Trophoblast cell (in vitro differentiated cells and primary cell): ENCODE data around the gene FAM184B.

ENCODE experiments used
- DNase-seq, 2 donors: peaks; one replicate each; pipeline ENCODE4 v3.0.0-alpha.2; 2016
- H2AFZ ChIP-seq: 2 replicates; pipeline ENCODE4 v1.6.1; 2013; ENCODE audit warnings: low read length, moderate library complexity, mild to moderate bottlenecking; ENCODE audit not compliant: insufficient read depth, poor library complexity
- H2AK5ac ChIP-seq: 2 replicates; pipeline ENCODE4 v1.6.1; 2013; ENCODE audit warnings: mild to moderate bottlenecking, low read length
- H2BK120ac ChIP-seq: 2 replicates; pipeline ENCODE4 v1.6.1; 2013; ENCODE audit warnings: low read length, mild to moderate bottlenecking, moderate library complexity; ENCODE audit not compliant: insufficient read depth, poor library complexity
- H2BK12ac ChIP-seq: 2 replicates; pipeline ENCODE4 v1.6.1; 2013; ENCODE audit warnings: mild to moderate bottlenecking, low read length, moderate library complexity
- H2BK5ac ChIP-seq: 2 replicates; pipeline ENCODE4 v1.6.1; 2013; ENCODE audit warnings: low read length, low read depth, moderate library complexity, mild to moderate bottlenecking; ENCODE audit not compliant: poor library complexity
- H3K14ac ChIP-seq: 2 replicates; pipeline ENCODE4 v1.6.1; 2013; ENCODE audit warnings: mild to moderate bottlenecking, low read length
- H3K18ac ChIP-seq: 2 replicates; pipeline ENCODE4 v1.6.1; 2013; ENCODE audit warnings: mild to moderate bottlenecking, low read length
- H3K23ac ChIP-seq: 2 replicates; pipeline ENCODE4 v1.6.1; 2013; ENCODE audit warnings: low read length
- H3K27ac ChIP-seq: 2 replicates; pipeline ENCODE4 v1.5.1; 2013; ENCODE audit warnings: low read depth, mild to moderate bottlenecking, inconsistent platforms, low read length, moderate library complexity
- H3K27me3 ChIP-seq: 2 replicates; pipeline ENCODE4 v1.6.1; 2013; ENCODE audit warnings: inconsistent platforms, mild to moderate bottlenecking, low read length, moderate library complexity; ENCODE audit not compliant: insufficient read depth
- H3K36me3 ChIP-seq, 2 experiments: 1 replicate in 1 of 2; 2 replicates in 1 of 2; pipeline ENCODE4 v1.6.1; 2013; ENCODE audit warnings: low read length in 2 of 2, mild to moderate bottlenecking in 2 of 2, moderate library complexity in 1 of 2; ENCODE audit not compliant: insufficient read depth in 2 of 2, control insufficient read depth in 1 of 2
- H3K4ac ChIP-seq: 2 replicates; pipeline ENCODE4 v1.6.1; 2013; ENCODE audit warnings: low read depth, mild to moderate bottlenecking, low read length, moderate library complexity
- H3K4me1 ChIP-seq, 2 experiments: 1 replicate in 1 of 2; 2 replicates in 1 of 2; pipeline ENCODE4 v1.6.1; 2013; ENCODE audit warnings: low read length in 2 of 2, mild to moderate bottlenecking in 2 of 2, moderate library complexity in 1 of 2; ENCODE audit not compliant: insufficient read depth in 2 of 2, control insufficient read depth in 1 of 2
- H3K4me2 ChIP-seq: 2 replicates; pipeline ENCODE4 v1.6.1; 2013; ENCODE audit warnings: inconsistent platforms, mild to moderate bottlenecking, low read length, moderate library complexity
- H3K4me3 ChIP-seq: 2 replicates; pipeline ENCODE4 v1.5.1; 2013; ENCODE audit warnings: mild to moderate bottlenecking, low read depth, low read length, inconsistent platforms
- H3K79me1 ChIP-seq: one replicate; pipeline ENCODE4 v1.6.1; 2013; ENCODE audit warnings: low read length
- H3K79me2 ChIP-seq: 2 replicates; pipeline ENCODE4 v1.6.1; 2013; ENCODE audit warnings: low read length, mild to moderate bottlenecking; ENCODE audit not compliant: control insufficient read depth, insufficient read depth, poor library complexity
- H3K9ac ChIP-seq: 2 replicates; pipeline ENCODE4 v1.6.1; 2013; ENCODE audit warnings: mild to moderate bottlenecking, low read length
- H3K9me3 ChIP-seq: 2 replicates; pipeline ENCODE4 v1.6.1; 2013; ENCODE audit warnings: low read depth, mild to moderate bottlenecking, control low read depth, inconsistent platforms, low read length; ENCODE audit not compliant: insufficient read depth
- H4K12ac ChIP-seq: 2 replicates; pipeline ENCODE4 v1.6.1; 2013; ENCODE audit warnings: low read depth, mild to moderate bottlenecking, low read length, moderate library complexity
- H4K8ac ChIP-seq: 2 replicates; pipeline ENCODE4 v1.6.1; 2013; ENCODE audit warnings: low read depth, mild to moderate bottlenecking, low read length, moderate library complexity
- H4K91ac ChIP-seq: one replicate; pipeline ENCODE4 v1.6.1; 2013; ENCODE audit warnings: low read depth, mild to moderate bottlenecking, low read length, moderate library complexity
- WGBS: extraction: QIAGEN DNeasy Blood & Tissue Kit; methylation state at CpG from one replicate; pipeline ENCODE4 v1.1.7; 2013; ENCODE audit warnings: missing lambda C conversion rate; ENCODE audit not compliant: insufficient read length, insufficient coverage; ENCODE audit errors: extremely low coverage; 5-methylcytosine and 5-hydroxymethylcytosine counted together

Gene FAM184B

DNA sequence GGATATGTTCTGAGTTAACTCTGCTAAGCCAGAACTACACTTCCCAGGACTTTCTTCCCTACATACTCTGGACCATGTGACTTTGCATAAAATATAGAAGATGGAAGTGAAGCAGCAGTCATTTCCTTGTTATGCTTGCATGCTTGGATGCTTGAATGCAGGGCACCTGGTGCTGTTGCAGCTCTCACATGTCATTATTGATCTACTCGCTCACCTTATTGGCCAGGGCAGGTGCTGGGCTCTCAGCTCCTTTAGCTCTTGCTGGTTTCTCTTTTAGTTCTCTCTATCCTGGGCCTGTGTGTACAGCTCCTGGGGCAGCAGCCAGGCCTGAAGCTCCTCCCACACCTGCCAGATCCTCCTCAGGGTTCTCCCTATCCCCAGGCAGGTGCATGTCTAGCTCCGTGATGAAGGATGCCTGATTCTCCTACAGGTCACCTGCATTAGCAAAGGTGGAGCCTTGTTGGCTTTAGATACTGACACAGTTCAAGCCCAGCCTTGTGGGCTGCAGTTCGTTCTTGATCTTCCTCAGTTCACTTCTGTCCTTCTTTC is 113.7 kb downstream of the FAM184B start:
- H3K18ac ChIP-seq: no peak overlapping the region
- no peak for DNase-seq
- no peak overlapping the region for H3K4ac ChIP-seq
- H3K9me3 ChIP-seq: no peaks in the 10 kb centered on the region
- no peak overlapping the region for H2BK5ac ChIP-seq
- no peaks in the 10 kb centered on the region for H3K27me3 ChIP-seq
- no peaks in the 10 kb centered on the region for H3K4me1 ChIP-seq
- H4K91ac ChIP-seq: no peak overlapping the region
- no peaks in the 10 kb centered on the region for H3K79me2 ChIP-seq
- no peak overlapping the region for H4K8ac ChIP-seq
- H2AFZ ChIP-seq: no peak overlapping the region
- H4K12ac ChIP-seq: no peak overlapping the region
- H3K23ac ChIP-seq: no peak overlapping the region
- no peak overlapping the region for H3K14ac ChIP-seq
- no peak overlapping the region for H2BK120ac ChIP-seq
- WGBS: no CpG with 5 or more reads among the region's 3 CpGs
- no peak overlapping the region for H3K4me3 ChIP-seq
- no peak overlapping the region for H3K9ac ChIP-seq
- no peak overlapping the region for H2BK12ac ChIP-seq
- H3K79me1 ChIP-seq: no peaks in the 10 kb centered on the region
- no peak overlapping the region for H2AK5ac ChIP-seq
- no peaks in the 10 kb centered on the region for H3K36me3 ChIP-seq
- H3K4me2 ChIP-seq: no peak overlapping the region
- no peak overlapping the region for H3K27ac ChIP-seq

DNA sequence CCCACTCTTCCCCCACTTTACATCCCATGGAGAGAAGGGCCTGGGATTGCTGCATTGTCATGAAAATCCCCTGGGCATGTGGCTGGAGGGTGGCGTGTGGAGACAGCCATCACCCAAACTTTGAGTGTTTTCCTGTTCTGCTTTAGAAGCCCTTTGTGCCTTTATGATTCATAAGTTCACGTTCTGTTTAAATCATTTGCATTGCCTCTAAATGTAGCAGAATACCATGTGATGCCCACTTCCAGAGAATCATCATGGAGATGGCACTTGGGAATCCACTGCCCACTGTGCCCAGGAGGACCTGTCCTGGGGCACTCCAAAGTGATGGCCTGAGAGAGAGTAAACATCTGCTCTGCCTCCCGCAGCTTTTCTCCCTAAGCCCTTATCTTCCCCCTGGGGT is 114.2 kb downstream of the FAM184B start:
- Histone ChIP-seq H4K91ac (no peak overlapping the region), H3K36me3 (no peaks in the 10 kb centered on the region), H3K4me3 (no peak overlapping the region), H3K4me1 (no peaks in the 10 kb centered on the region), H4K12ac (no peak overlapping the region), H3K27ac (no peak overlapping the region), H3K4me2 (no peak overlapping the region), H2BK120ac (no peak overlapping the region), H3K18ac (no peak overlapping the region), H2AFZ (no peak overlapping the region), H2BK5ac (no peak overlapping the region), H2BK12ac (no peak overlapping the region), H3K4ac (no peak overlapping the region), H3K9me3 (no peaks in the 10 kb centered on the region), H3K14ac (no peak overlapping the region), H3K27me3 (no peaks in the 10 kb centered on the region), H3K9ac (no peak overlapping the region), H3K79me2 (no peaks in the 10 kb centered on the region), H3K23ac (no peak overlapping the region), H4K8ac (no peak overlapping the region), H2AK5ac (no peak overlapping the region), H3K79me1 (no peaks in the 10 kb centered on the region)
- DNase-seq: no peak
- no CpG with 5 or more reads among the region's 3 CpGs for WGBS

DNA sequence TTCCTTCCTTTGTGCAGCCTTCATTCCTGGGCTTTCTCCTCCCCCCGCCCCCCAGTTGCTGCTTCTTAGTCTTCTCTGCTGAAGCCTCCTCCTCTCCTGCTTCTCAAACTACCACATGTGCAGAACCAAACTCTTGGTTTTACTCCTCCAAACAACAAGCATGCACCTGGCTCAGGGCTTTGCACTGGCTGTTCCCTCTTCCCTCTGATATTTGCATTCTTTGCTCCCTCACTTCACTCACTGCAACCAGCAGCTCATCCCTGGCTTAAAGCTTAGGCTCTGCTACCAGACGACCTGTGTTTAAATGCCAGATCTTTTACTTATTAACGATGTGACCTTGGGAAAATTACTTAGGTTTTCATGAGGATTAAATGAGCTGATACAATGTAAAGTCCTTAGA is 115.6 kb downstream of the FAM184B start:
- WGBS: no CpG with 5 or more reads among the region's 3 CpGs
- Histone ChIP-seq H3K27me3 (no peaks in the 10 kb centered on the region), H4K12ac (no peak overlapping the region)

DNA sequence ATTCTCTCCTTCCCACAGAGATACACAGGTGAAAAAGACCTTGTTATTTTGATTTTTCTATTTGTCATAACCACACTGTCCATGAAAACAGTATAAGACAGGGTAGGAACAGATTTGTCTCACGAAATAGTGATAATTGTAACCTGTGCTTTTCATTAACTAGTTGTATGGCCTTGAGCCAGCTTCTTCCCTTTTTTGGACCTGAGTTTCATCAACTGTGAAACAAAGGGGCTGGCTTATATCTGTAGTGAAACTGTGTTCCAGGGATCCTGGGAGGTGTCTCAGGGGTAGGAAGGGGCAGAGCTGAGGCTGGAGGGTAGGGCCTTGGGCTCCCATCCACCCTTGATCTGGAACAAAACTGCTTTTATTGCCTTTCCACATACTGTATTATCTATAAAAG is 116.1 kb downstream of the FAM184B start:
- DNase-seq: no peak
- no peak overlapping the region for H3K23ac ChIP-seq
- no peak overlapping the region for H2AK5ac ChIP-seq
- H3K14ac ChIP-seq: no peak overlapping the region
- no peak overlapping the region for H4K12ac ChIP-seq
- H3K27ac ChIP-seq: no peak overlapping the region
- H3K27me3 ChIP-seq: no peaks in the 10 kb centered on the region
- no peak overlapping the region for H4K91ac ChIP-seq
- no CpG with 5 or more reads among the region's 1 CpG for WGBS
- no peak overlapping the region for H3K4me2 ChIP-seq
- H2BK5ac ChIP-seq: no peak overlapping the region
- no peak overlapping the region for H3K9ac ChIP-seq
- no peaks in the 10 kb centered on the region for H3K79me2 ChIP-seq
- no peaks in the 10 kb centered on the region for H3K9me3 ChIP-seq
- no peaks in the 10 kb centered on the region for H3K79me1 ChIP-seq
- H2AFZ ChIP-seq: no peak overlapping the region
- H3K4me1 ChIP-seq: no peaks in the 10 kb centered on the region
- H2BK120ac ChIP-seq: no peak overlapping the region
- no peak overlapping the region for H4K8ac ChIP-seq
- H2BK12ac ChIP-seq: no peak overlapping the region
- no peak overlapping the region for H3K4ac ChIP-seq
- no peak overlapping the region for H3K18ac ChIP-seq
- H3K4me3 ChIP-seq: no peak overlapping the region
- no peaks in the 10 kb centered on the region for H3K36me3 ChIP-seq

More for the DNA sequence above, 115.6 kb downstream of the FAM184B start:
- no peak overlapping the region for H3K27ac ChIP-seq
- H4K8ac ChIP-seq: no peak overlapping the region
- H3K4me2 ChIP-seq: no peak overlapping the region
- no peaks in the 10 kb centered on the region for H3K4me1 ChIP-seq
- H2AK5ac ChIP-seq: no peak overlapping the region
- H3K4ac ChIP-seq: no peak overlapping the region
- H3K14ac ChIP-seq: no peak overlapping the region
- H3K9me3 ChIP-seq: no peaks in the 10 kb centered on the region
- H3K9ac ChIP-seq: no peak overlapping the region
- no peak overlapping the region for H2AFZ ChIP-seq
- no peaks in the 10 kb centered on the region for H3K36me3 ChIP-seq
- H2BK12ac ChIP-seq: no peak overlapping the region
- H3K4me3 ChIP-seq: no peak overlapping the region
- H2BK120ac ChIP-seq: no peak overlapping the region
- H3K23ac ChIP-seq: no peak overlapping the region
- no peaks in the 10 kb centered on the region for H3K79me1 ChIP-seq
- H4K91ac ChIP-seq: no peak overlapping the region
- DNase-seq: no peak
- no peaks in the 10 kb centered on the region for H3K79me2 ChIP-seq
- H2BK5ac ChIP-seq: no peak overlapping the region
- H3K18ac ChIP-seq: no peak overlapping the region
